ENCODE results near the gene KMT2D. TPM values are rescaled to one million over a fixed set of nuclear protein-coding genes. Genes with fewer than 3 reads are reported as not detected.

The KMT2D gene, protein sequence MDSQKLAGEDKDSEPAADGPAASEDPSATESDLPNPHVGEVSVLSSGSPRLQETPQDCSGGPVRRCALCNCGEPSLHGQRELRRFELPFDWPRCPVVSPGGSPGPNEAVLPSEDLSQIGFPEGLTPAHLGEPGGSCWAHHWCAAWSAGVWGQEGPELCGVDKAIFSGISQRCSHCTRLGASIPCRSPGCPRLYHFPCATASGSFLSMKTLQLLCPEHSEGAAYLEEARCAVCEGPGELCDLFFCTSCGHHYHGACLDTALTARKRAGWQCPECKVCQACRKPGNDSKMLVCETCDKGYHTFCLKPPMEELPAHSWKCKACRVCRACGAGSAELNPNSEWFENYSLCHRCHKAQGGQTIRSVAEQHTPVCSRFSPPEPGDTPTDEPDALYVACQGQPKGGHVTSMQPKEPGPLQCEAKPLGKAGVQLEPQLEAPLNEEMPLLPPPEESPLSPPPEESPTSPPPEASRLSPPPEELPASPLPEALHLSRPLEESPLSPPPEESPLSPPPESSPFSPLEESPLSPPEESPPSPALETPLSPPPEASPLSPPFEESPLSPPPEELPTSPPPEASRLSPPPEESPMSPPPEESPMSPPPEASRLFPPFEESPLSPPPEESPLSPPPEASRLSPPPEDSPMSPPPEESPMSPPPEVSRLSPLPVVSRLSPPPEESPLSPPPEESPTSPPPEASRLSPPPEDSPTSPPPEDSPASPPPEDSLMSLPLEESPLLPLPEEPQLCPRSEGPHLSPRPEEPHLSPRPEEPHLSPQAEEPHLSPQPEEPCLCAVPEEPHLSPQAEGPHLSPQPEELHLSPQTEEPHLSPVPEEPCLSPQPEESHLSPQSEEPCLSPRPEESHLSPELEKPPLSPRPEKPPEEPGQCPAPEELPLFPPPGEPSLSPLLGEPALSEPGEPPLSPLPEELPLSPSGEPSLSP (N-terminal part only)
- total RNA-seq: 45.7 and 68.0 TPM in 2 replicates

DNA sequence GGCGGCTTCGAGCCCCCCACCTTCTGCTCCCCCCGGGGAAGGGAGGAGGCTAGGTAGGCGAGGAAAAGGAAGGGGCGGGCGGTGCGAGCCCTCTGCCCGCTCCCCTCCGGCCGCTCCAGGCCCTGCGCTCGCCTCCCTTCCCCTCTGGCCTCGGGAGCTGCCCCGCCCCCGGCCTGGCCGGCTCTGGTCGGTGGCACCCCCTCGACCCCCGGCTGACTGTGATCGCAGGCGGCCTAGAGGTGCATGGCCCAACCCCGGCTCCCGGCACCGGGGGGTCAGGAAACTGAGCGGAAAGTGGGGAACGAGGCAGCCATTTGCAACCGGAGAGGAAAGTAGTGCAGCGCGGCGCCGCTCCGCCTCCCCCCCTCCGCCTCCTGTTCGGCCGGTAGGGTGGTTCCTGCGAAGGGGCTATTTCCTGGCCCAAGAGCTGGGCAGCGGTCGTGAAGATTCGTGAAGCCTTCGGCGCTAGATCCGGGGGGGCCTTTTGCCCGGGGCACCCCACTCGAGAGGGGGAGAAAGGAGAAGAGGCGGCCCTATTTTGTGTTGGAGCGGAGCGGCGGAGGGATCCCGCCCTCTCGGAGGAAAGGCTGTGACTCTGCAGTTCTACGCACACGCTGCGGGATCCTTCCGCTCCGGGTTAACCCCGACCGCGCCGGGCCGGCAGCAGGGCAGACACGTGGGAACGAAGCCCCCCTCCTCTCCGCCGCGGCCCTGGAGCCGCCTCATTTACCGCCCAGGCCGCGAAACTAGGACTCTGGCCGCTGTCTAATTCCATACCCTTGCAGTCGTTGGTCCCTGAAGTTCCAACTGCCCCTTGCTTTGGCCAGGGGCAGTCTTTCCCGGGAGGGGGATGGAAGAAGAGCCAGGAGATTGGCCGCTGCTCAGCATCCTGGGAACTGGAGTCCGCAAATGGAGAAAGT, at the start of gene KMT2D:
TSS of gene KMT2D (minus strand) at position 558 of the 920 bp plus-strand sequence. CDS start 5,470 bp downstream, outside the sequence.

DNA sequence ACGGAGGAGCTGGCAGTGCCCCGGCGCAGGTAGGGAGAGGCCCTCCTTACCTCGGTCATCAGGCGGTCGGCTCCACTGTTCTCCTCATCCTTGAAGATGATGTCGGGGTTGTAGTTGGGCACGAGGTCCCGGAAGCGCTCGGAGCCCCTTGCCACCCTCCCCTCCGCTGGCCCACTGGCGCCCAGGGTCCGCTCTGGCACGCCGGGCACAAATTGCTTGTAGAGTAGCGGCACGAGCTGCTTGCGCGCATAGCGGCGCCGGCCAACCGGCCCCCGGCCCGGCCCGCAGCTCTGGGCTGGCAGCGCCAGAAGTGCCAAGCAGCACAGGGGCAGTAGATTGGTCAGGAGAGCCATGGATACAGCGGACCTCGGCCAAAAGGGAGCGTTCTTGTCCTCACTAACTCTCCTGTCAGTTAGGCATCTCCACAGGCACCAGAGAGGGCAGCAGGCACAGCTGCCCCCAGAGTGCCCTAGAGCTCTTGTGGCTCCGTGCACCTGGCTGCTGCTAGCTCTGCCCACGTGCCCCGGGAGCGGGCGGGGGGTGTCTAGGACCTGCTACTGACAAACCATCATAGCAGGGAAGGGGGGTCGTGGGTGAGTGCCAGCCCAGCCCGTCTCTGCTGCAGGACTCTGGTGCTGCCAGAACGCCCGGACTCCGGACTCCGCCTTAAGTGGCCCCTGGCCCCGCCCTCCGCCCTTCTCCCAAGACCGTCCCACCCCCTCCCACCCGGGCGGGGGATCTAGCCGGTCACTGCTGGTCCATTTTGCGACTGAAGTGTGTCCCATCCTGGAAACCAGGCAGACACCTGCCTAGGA, 33.8 kb upstream of the KMT2D start, which contains the start of gene DHH:
TSS of gene DHH (minus strand) at position 642 of the 815 bp plus-strand sequence. CDS start at position 353, 289 bp downstream.

DNA sequence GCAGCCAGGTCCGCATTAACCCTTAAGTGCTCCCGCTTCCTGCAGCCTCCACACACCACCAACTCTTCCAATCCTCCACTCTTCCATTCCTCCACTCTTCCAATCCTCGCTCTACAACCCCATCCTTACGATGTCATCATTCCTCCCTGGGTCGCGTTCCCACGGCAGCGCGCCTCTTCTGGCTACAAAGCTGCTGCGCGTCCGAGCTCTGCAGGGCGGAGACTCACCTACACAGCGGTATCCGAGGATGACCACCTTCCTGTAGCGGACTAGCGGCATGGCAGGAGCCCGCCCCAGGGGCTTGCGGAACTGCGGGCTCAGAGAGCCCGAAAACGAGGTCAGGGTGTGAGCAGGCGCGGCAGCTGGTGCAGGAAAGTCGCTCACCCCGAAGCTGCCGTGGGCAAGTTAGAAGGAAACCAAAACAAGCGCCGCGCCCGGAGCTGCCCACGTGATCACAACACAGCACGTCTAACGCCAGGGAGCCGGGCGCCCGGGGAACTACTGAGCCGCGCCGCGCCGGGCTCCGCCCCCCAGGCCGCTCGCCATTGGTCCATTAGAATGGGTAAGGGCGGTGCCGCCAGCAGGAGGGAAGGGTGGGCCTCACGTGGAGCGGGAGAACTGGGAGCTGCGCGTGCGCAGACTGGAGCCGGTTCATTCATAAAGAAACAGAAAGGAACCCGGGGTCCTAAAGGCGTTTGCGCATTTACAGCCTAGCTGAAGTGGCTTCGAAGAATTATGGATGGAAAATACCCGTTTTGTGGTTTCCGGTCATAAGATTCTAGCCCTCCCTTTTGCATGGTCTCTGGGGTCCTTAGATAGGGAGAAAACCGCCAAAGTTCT, 9.1 kb upstream of the KMT2D start, which contains the start of gene RHEBL1:
TSS of gene RHEBL1 (minus strand) at position 473 of the 840 bp plus-strand sequence. CDS start at position 279, 194 bp downstream.

DNA sequence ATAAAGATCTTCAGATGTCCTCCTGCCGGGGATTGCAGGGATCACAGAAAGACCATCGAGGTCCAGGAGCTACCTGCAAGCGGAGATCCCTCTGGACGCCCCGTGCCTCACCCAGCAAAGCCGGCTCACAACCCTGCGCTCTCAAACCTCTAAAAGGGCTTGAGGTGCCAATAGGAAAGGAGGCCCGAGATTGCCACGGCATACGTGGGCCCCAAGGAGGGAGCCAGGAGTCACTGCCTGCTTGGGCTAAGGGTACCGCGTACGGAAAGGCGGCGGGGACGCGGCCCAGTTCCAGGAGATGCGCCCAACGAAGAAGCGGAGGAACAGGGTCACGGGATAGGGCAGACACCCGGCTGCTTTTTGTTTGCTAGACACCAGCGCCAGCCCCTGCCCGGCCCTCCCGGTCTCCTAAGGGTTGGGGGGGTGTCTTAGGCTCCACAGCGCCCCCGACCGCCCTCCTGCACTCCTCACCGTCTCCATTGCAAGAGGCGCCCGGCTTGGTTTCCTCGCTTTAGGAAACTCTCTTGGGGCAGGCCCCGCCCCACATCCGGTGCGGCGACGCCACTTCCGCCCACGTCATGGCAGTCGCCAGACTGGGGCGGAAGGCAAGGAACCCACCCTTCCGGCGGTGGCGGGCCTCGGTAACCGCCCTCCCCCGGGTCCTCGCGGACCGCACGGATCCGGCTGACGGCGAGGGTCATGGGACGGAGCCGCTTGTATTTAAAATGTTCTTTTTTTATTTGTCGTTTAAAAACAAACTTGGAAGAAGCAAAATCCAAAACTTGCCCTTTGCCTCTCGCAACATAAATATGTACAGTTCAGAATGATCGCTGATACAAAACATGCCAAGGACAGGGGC, 42.1 kb downstream of the KMT2D start, which contains the start of gene PRKAG1:
TSS of gene PRKAG1 (minus strand) at position 516 of the 859 bp plus-strand sequence. CDS start at position 480, 36 bp downstream.

Other genes with a start within 250 kb of the KMT2D start
- gene CACNB3, start 242.3 kb downstream of the KMT2D start, total RNA-seq: 26.1 and 34.0 TPM in 2 replicates
- gene DDX23, start 208.6 kb downstream of the KMT2D start, total RNA-seq: 51.7 and 63.4 TPM in 2 replicates
- 3.9 TPM in 2 replicates for gene RND1, start 194.9 kb downstream of the KMT2D start, total RNA-seq
- gene FKBP11, start 135.3 kb downstream of the KMT2D start, total RNA-seq: 19.1 and 23.8 TPM in 2 replicates
- 83.0 and 115 TPM in 2 replicates for gene ARF3, start 103.3 kb downstream of the KMT2D start, total RNA-seq
- gene WNT10B, start 89.1 kb downstream of the KMT2D start, total RNA-seq: 0.10 and 0.33 TPM in 2 replicates
- not detected in 2 replicates for gene WNT1, start 82.5 kb downstream of the KMT2D start, total RNA-seq
- 0.19 and 0.65 TPM in 2 replicates for gene DDN, start 61.4 kb downstream of the KMT2D start, total RNA-seq
- gene PRKAG1, start 42.0 kb downstream of the KMT2D start, total RNA-seq: 58.9 and 74.1 TPM in 2 replicates
- 0.33 and 1.3 TPM in 2 replicates for gene RHEBL1, start 9.2 kb upstream of the KMT2D start, total RNA-seq
- 1.9 and 2.3 TPM in 2 replicates for gene DHH, start 34.0 kb upstream of the KMT2D start, total RNA-seq
- 72.9 and 91.5 TPM in 2 replicates for gene LMBR1L, start 50.1 kb upstream of the KMT2D start, total RNA-seq
- gene TUBA1B, start 70.6 kb upstream of the KMT2D start, total RNA-seq: 1,955 and 2,646 TPM in 2 replicates
- 1,351 and 1,541 TPM in 2 replicates for gene TUBA1A, start 128.3 kb upstream of the KMT2D start, total RNA-seq
- gene TUBA1C, start 204.3 kb upstream of the KMT2D start, total RNA-seq: 577 and 800 TPM in 2 replicates
- gene PRPH, start 234.4 kb upstream of the KMT2D start, total RNA-seq: not detected in 2 replicates